ENCODE measurements around the gene POU6F2. TPM values are rescaled to one million over a fixed set of nuclear protein-coding genes. Genes with fewer than 3 reads are reported as not detected.

The POU6F2 gene
- total RNA-seq, 4 donors from 2014 or later, result 0.31 to 0.66 TPM; not detected in 2

DNA sequence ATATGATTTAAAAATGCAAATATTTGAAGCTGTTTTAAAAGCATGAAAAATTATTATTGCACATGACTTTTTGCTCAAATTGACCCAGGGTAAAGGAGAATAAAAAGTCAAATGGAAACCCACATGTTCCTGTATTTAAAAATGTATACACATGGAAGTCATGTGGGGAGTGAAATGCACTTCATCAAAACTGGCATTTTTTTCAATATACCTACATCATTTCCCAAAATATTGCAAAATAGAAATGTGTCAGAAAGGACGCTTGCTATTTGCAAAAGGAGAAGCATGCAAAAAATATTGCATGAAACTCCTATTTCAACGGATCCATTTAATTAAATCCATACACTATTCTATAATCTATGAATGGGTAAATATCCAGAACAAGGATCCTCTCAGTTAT is 117.0 kb downstream of the POU6F2 start:
- WGBS, 2 donors (ENCODE audit: low coverage in 1 of 2), result 76 to 90% methylated on average over 2 of the region's 2 CpGs
- H3K27me3 ChIP-seq, result no peaks in the 10 kb centered on the region
- H3K9me3 ChIP-seq, result no peaks in the 10 kb centered on the region
- no peak overlapping the region for H3K4me3 ChIP-seq
- TF ChIP-seq POLR2AphosphoS5 (IDR thresholded peaks at IDR 0.05) (no peak), EP300 (IDR thresholded peaks at IDR 0.05) (no peak)
- H3K4me1 ChIP-seq, result no peaks in the 10 kb centered on the region
- no peaks in the 10 kb centered on the region for H3K36me3 ChIP-seq
- H3K27ac ChIP-seq, result no peak overlapping the region
- ATAC-seq, result no peak

DNA sequence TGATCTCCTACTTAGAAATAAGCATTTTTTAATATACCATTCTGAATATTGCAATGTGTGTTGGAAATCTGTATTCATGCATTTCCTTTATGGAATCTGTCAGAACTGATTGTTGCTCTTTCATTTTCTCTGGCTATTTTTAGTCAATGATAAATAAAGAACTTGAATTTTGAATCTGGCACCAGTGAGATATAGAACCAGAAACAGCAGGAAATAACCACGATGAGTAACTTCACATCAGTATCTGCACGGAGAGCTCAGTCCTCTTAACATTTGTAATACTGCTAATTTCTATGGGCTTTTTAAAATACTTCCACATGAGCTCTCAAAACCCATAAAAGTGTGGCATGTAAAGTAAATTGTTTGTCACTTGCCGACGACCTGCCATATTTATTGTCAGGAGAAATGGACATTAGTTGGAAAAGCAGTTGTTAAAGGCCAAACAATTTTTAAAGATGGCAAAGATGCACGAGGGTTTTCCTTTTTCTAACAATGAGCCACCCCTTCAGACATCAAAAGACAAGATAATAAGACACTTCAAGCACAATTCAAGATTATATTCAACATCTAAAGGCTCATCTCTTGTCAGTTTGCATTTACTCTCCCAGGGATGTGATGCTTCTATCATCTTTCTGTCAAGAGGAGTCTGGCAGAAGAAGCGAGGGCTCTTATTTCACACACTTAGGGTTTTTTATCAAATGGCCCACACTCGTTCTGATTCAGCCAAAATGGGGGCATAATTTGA is 118.3 kb downstream of the POU6F2 start:
- Histone ChIP-seq H3K36me3 (no peaks in the 10 kb centered on the region), H3K27me3 (no peaks in the 10 kb centered on the region), H3K9me3 (no peaks in the 10 kb centered on the region), H3K4me3 (no peak overlapping the region), H3K4me1 (no peaks in the 10 kb centered on the region), H3K27ac (no peak overlapping the region)
- WGBS, 2 donors (ENCODE audit: low coverage in 1 of 2), result 52 to 65% methylated on average over 7 of the region's 7 CpGs
- no peak for ATAC-seq
- TF ChIP-seq, protein P1, sequence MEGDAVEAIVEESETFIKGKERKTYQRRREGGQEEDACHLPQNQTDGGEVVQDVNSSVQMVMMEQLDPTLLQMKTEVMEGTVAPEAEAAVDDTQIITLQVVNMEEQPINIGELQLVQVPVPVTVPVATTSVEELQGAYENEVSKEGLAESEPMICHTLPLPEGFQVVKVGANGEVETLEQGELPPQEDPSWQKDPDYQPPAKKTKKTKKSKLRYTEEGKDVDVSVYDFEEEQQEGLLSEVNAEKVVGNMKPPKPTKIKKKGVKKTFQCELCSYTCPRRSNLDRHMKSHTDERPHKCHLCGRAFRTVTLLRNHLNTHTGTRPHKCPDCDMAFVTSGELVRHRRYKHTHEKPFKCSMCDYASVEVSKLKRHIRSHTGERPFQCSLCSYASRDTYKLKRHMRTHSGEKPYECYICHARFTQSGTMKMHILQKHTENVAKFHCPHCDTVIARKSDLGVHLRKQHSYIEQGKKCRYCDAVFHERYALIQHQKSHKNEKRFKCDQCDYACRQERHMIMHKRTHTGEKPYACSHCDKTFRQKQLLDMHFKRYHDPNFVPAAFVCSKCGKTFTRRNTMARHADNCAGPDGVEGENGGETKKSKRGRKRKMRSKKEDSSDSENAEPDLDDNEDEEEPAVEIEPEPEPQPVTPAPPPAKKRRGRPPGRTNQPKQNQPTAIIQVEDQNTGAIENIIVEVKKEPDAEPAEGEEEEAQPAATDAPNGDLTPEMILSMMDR (IDR thresholded peaks at IDR 0.05), result no peak
- TF ChIP-seq EP300 (IDR thresholded peaks at IDR 0.05) (no peak), POLR2A (IDR thresholded peaks at IDR 0.05) (no peak), POLR2AphosphoS5 (IDR thresholded peaks at IDR 0.05) (no peak)

DNA sequence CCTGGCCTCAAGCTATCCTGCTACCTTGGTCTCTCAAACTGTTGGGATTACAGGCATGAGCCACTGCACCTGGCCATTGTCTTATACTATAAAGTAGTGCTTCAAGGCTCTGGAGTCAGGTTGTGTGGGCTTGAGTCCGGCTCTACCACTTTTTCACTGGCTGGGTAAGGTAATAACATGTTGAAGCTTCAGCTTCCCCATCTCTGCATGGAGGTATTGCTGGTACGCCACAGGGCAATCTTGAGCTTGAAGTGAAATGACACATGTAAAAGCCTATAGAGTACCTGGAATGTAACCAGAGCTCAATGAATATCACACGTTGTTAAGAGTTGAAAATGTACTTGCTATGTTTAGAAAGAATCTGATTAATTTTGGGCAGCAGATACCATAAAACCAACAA is 120.8 kb downstream of the POU6F2 start:
- H3K4me3 ChIP-seq, result no peak overlapping the region
- WGBS, 2 donors (ENCODE audit: low coverage in 1 of 2), result 44 to 80% methylated on average over 1 of the region's 3 CpGs
- no peaks in the 10 kb centered on the region for H3K27me3 ChIP-seq
- no peaks in the 10 kb centered on the region for H3K9me3 ChIP-seq
- H3K36me3 ChIP-seq, result no peaks in the 10 kb centered on the region
- no peak overlapping the region for H3K27ac ChIP-seq
- H3K4me1 ChIP-seq, result no peaks in the 10 kb centered on the region
- TF ChIP-seq, protein P1 (IDR thresholded peaks at IDR 0.05), result no peak
- no peak for TF ChIP-seq POLR2AphosphoS5 (IDR thresholded peaks at IDR 0.05)
- TF ChIP-seq POLR2A (IDR thresholded peaks at IDR 0.05), result no peak
- TF ChIP-seq EP300 (IDR thresholded peaks at IDR 0.05), result no peak
- no peak for ATAC-seq

DNA sequence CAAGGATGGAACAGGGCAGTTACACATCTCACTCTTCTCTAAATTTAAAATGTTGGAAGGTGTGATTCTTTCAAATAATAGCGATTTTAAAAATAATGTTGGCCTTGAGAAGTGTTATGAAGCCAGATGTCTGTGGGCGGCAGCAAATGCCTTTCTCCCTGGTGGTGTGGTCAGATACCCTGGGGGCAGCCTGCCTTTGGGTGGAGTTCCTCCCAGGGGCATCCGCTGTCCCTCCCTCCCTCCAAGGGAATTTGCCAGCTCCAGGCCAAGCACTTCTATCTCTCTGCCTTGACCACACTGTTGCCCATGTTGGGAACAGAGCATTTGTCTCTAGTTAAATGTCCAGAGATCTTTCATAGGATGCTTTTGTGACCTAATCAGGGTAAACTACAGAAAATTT is 121.4 kb downstream of the POU6F2 start:
- no peak overlapping the region for H3K4me3 ChIP-seq
- no peaks in the 10 kb centered on the region for H3K27me3 ChIP-seq
- no peak overlapping the region for H3K27ac ChIP-seq
- H3K9me3 ChIP-seq, result no peaks in the 10 kb centered on the region
- 76 to 93% methylated on average over 3 of the region's 3 CpGs for WGBS, 2 donors (ENCODE audit: low coverage in 1 of 2)
- no peaks in the 10 kb centered on the region for H3K36me3 ChIP-seq
- no peak for ATAC-seq
- TF ChIP-seq POLR2A (IDR thresholded peaks at IDR 0.05) (no peak), EP300 (IDR thresholded peaks at IDR 0.05) (no peak), POLR2AphosphoS5 (IDR thresholded peaks at IDR 0.05) (no peak)
- TF ChIP-seq, protein P1 (IDR thresholded peaks at IDR 0.05), result no peak
- no peaks in the 10 kb centered on the region for H3K4me1 ChIP-seq

GRCh38 chr7:39100270-39100669 is 122.6 kb downstream of the POU6F2 start:
- H3K36me3 ChIP-seq, result no peaks in the 10 kb centered on the region
- H3K4me1 ChIP-seq, result no peaks in the 10 kb centered on the region
- no peaks in the 10 kb centered on the region for H3K9me3 ChIP-seq
- H3K27ac ChIP-seq, result no peak overlapping the region
- H3K4me3 ChIP-seq, result no peak overlapping the region
- no peaks in the 10 kb centered on the region for H3K27me3 ChIP-seq
- 84 to 89% methylated on average over 2 of the region's 2 CpGs for WGBS, 2 donors (ENCODE audit: low coverage in 1 of 2)
- TF ChIP-seq POLR2A (IDR thresholded peaks at IDR 0.05) (no peak), POLR2AphosphoS5 (IDR thresholded peaks at IDR 0.05) (no peak), EP300 (IDR thresholded peaks at IDR 0.05) (no peak)
- TF ChIP-seq, protein P1 (IDR thresholded peaks at IDR 0.05), result no peak
- no peak for ATAC-seq
